RWPE2 (cell line): Measurements from ENCODE around the gene SEC24C.
A peak's percentile ranks its signal among the peaks of the same experiment; 100 is the strongest.

Experiments used
- ATAC-seq: fragments of 200-7000 bp; cut with Tn5 transposase; 3 replicates; pipeline ENCODE4 v1.9.1; 2021; ENCODE audit warnings: low read depth
- DNase-seq: peaks from one replicate; pipeline ENCODE4 v3.0.0-alpha.2; 2020; ENCODE audit warnings: low spot score
- H3K27ac ChIP-seq: fragments of 450-650 bp; 2 replicates; pipeline ENCODE4 v1.5.1; 2017; ENCODE audit warnings: mild to moderate bottlenecking; ENCODE audit not compliant: poor library complexity, severe bottlenecking
- H3K27me3 ChIP-seq: fragments of 250-450 bp; sonication (Bioruptor Pico); 2 replicates; pipeline ENCODE4 v1.5.1; 2021; ENCODE audit warnings: mild to moderate bottlenecking, moderate library complexity; ENCODE audit not compliant: insufficient read depth, poor library complexity, severe bottlenecking
- H3K36me3 ChIP-seq: fragments of 250-450 bp; sonication (Bioruptor Pico); 2 replicates; pipeline ENCODE4 v1.5.1; 2020; ENCODE audit warnings: low read depth, mild to moderate bottlenecking, moderate library complexity
- H3K4me1 ChIP-seq: fragments of 250-450 bp; sonication (Bioruptor Pico); 2 replicates; pipeline ENCODE4 v1.5.1; 2021; ENCODE audit warnings: mild to moderate bottlenecking, moderate library complexity; ENCODE audit not compliant: insufficient read depth, poor library complexity, severe bottlenecking
- H3K4me3 ChIP-seq: fragments of 250-450 bp; sonication (Bioruptor Pico); 2 replicates; pipeline ENCODE4 v1.5.1; 2021; ENCODE audit warnings: mild to moderate bottlenecking, moderate library complexity; ENCODE audit not compliant: severe bottlenecking
- H3K9me3 ChIP-seq: fragments of 250-450 bp; sonication (Bioruptor Pico); 2 replicates; pipeline ENCODE4 v1.5.1; 2021; ENCODE audit warnings: mild to moderate bottlenecking, moderate library complexity; ENCODE audit not compliant: severe bottlenecking
- TF ChIP-seq, protein P1 (sequence below): fragments of 450-650 bp; IDR thresholded peaks from one replicate; pipeline ENCODE4 v1.5.1; 2017; ENCODE audit warnings: mild to moderate bottlenecking, moderate library complexity; ENCODE audit not compliant: poor library complexity, severe bottlenecking

SEC24C gene

DNA sequence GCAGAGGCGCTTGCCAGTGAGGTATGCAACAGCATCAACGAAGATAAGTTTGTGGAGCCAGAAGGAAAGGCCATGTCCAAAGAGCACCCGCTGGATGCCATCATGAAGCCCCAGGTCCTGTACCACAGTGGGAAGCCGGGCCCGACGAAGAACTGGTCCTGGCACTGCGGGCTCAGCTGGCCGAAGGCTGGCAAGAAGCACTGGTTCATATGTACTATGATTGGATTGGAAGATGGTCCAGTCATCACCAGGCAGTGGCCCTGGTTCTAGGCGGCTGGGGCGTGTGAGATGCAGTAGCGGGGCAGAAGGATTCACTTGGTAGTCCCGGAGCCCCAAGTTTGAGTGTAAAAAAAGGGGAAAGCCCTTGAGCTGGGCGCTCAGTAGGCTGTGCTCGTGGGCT is 63.3 kb downstream of the SEC24C start:
- Histone ChIP-seq H3K36me3 (peaks cover 51% of the 10 kb centered on the region), H3K9me3 (no peaks in the 10 kb centered on the region), H3K4me1 (peaks cover 2% of the 10 kb centered on the region), H3K27me3 (no peaks in the 10 kb centered on the region), H3K27ac (no peak overlapping the region), H3K4me3 (no peak overlapping the region)
- TF ChIP-seq, protein P1, sequence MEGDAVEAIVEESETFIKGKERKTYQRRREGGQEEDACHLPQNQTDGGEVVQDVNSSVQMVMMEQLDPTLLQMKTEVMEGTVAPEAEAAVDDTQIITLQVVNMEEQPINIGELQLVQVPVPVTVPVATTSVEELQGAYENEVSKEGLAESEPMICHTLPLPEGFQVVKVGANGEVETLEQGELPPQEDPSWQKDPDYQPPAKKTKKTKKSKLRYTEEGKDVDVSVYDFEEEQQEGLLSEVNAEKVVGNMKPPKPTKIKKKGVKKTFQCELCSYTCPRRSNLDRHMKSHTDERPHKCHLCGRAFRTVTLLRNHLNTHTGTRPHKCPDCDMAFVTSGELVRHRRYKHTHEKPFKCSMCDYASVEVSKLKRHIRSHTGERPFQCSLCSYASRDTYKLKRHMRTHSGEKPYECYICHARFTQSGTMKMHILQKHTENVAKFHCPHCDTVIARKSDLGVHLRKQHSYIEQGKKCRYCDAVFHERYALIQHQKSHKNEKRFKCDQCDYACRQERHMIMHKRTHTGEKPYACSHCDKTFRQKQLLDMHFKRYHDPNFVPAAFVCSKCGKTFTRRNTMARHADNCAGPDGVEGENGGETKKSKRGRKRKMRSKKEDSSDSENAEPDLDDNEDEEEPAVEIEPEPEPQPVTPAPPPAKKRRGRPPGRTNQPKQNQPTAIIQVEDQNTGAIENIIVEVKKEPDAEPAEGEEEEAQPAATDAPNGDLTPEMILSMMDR, result no peak
- DNase-seq (no peak), ATAC-seq (no peak)

DNA sequence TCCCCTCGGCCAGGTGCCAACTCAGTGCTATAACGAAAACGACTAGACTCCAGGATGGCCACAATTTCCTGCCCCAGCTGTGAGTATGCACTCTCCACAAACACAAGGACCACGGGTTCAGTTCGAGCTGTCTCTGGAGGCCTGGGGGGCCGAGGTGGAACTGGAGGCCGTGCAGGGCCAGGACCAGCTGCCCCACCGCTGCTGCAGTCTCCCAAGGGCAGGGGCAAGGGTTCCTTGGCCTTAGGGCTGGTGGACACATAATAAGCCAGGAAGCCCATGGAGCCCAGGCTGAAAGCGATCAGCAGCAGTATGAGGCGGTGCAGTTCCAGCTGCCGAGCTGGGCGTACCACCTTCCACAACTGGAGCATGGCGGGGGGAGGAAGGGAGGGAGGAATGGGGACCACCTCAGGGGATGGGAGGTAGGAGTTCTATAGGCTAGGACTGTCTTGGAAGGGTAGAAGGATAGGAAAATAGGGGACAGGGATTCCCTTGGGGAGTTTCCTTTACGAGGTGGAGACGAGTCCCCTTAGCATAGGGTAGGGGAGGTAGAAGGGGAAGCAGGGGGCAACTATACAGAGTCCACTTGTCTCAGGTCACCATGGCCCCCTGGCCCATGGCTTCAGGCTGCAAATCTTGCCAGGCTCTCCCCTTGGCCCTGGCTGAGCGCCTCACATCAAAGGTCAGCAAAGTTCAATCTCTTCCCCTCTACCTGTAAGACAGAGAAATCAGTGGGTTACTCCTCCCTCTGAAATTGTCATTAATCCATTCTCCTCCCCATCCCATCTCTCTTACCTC is 64.0 kb downstream of the SEC24C start:
- H3K36me3 ChIP-seq, result peaks cover 47% of the 10 kb centered on the region
- H3K27ac ChIP-seq, result no peak overlapping the region
- no peak for DNase-seq
- no peaks in the 10 kb centered on the region for H3K9me3 ChIP-seq
- no peak overlapping the region for H3K4me3 ChIP-seq
- TF ChIP-seq, protein P1, result no peak
- peaks cover 2% of the 10 kb centered on the region for H3K4me1 ChIP-seq
- ATAC-seq, result no peak
- no peaks in the 10 kb centered on the region for H3K27me3 ChIP-seq

DNA sequence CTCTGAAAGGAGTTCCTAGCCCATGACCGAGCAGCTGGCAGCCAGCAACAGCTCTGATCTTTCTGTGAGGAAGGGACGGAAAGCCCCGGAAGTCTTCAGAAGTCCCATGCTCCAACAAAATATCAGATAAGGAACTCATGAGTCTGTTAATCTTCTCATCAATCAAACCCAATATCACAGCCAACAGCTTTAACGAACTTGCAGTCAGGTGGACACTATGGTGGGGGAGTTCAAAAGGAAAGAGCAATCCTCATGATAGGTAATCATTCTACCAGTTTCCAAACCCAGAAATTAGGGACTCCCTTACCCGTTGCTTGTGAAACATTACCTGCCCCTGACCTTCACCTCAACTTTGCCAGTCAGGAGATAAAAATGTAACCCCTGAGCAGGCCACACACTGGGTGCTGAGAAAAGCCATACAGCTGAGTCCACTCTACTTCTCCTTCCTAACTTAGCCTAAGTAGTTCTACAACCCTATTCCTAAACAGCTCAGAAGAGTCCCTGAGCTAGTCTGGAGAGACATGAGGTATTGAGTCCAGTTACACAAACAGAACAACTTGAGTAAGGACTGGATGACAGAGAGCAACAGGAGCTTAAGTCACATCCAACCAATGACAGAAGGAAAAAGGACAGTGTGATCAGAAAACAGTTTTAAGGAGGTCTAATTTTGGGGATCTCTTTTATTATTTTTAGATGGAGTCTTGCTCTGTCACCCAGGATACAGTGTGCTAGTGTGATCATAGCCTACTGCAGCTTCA is 65.1 kb downstream of the SEC24C start:
- H3K4me3 ChIP-seq, result no peak overlapping the region
- peaks cover 39% of the 10 kb centered on the region for H3K36me3 ChIP-seq
- ATAC-seq (no peak), DNase-seq (no peak)
- H3K27me3 ChIP-seq, result no peaks in the 10 kb centered on the region
- H3K27ac ChIP-seq, result no peak overlapping the region
- H3K4me1 ChIP-seq, result peaks cover 2% of the 10 kb centered on the region
- TF ChIP-seq, protein P1, result no peak
- H3K9me3 ChIP-seq, result no peaks in the 10 kb centered on the region

DNA sequence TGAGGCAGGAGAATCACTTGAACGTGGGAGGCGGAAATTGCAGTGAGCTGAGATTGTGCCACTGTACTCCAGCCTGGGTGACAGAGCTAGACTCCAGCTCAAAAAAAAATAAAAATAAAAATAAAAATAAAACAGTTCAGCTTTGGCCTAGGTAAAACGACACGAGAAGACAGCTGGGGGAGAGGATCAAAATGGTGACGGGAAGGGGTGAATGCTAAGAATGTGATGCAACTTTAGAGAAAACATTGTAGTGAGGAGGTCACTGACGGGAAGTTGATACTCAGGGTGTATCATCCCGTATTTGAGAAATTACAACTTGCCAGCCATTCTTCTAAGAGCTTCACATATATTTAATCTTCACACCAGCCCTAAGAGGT is 66.2 kb downstream of the SEC24C start:
- TF ChIP-seq, protein P1, result no peak
- H3K27me3 ChIP-seq, result no peaks in the 10 kb centered on the region
- peak overlapping the region; percentile 72 for H3K4me3 ChIP-seq
- H3K9me3 ChIP-seq, result no peaks in the 10 kb centered on the region
- H3K4me1 ChIP-seq, result peaks cover 2% of the 10 kb centered on the region
- DNase-seq (no peak), ATAC-seq (no peak)
- peaks cover 37% of the 10 kb centered on the region for H3K36me3 ChIP-seq
- H3K27ac ChIP-seq, result no peak overlapping the region
